Gastrocnemius medialis (tissue), 4 donors: ENCODE results near the gene AGXT.

Experiments used
- POLR2A ChIP-seq, 2 donors: fragments of 450-650 bp; IDR thresholded peaks; one replicate each; pipeline ENCODE4 v1.6.1; 2017; ENCODE audit warnings: antibody characterized with exemption in 2 of 2, mild to moderate bottlenecking in 2 of 2, moderate library complexity in 2 of 2
- TF ChIP-seq, protein P1 (sequence below), 5 experiments: fragments of 450-650 bp in 3 of 5; fragments of 200-600 bp in 2 of 5; sonication (generic) in 2 of 5; IDR thresholded peaks in 4 of 5; conservative IDR thresholded peaks in 1 of 5; 1 replicate in 4 of 5; 2 replicates in 1 of 5; pipeline ENCODE4 v1.5.1; 2016 to 2019; ENCODE audit warnings: antibody characterized with exemption in 5 of 5, mild to moderate bottlenecking in 3 of 5, moderate library complexity in 3 of 5

DNA sequence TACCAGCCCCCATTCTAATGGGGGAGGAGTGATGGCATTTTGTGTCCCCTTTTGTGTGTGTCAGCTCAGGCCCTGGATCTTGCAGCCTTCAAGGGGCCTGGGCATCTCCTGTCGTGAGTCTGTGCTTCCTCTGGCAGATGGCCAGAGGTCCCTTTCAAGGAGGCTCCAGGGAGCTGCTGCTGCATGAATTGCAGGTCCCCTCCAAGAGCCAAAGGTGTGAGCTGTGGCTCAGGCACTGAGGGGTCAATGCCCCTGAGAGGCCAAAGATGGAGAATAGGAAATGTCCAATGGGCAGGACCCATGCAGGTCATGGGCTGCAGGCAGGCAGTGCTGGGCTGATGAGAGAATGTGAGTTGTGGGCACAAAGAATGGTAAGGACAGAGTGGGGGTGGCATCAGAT, 16.9 kb downstream of the AGXT start:
- TF ChIP-seq, protein P1, sequence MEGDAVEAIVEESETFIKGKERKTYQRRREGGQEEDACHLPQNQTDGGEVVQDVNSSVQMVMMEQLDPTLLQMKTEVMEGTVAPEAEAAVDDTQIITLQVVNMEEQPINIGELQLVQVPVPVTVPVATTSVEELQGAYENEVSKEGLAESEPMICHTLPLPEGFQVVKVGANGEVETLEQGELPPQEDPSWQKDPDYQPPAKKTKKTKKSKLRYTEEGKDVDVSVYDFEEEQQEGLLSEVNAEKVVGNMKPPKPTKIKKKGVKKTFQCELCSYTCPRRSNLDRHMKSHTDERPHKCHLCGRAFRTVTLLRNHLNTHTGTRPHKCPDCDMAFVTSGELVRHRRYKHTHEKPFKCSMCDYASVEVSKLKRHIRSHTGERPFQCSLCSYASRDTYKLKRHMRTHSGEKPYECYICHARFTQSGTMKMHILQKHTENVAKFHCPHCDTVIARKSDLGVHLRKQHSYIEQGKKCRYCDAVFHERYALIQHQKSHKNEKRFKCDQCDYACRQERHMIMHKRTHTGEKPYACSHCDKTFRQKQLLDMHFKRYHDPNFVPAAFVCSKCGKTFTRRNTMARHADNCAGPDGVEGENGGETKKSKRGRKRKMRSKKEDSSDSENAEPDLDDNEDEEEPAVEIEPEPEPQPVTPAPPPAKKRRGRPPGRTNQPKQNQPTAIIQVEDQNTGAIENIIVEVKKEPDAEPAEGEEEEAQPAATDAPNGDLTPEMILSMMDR (IDR thresholded peaks at IDR 0.05 in 4 of 5, conservative IDR thresholded peaks at IDR 0.05 in 1 of 5): no peak
- TF ChIP-seq POLR2A (IDR thresholded peaks at IDR 0.05): no peak
